Glutamatergic neuron (in vitro differentiated cells): ENCODE results near the gene AFAP1. TPM values are rescaled to one million over a fixed set of nuclear protein-coding genes. Genes with fewer than 3 reads are reported as not detected.
"Not testable (repeated sequence)": the region's sequence is repeated elsewhere in the genome, so short reads cannot be mapped to it uniquely, and the experiment has no call there.

ENCODE experiments used
- DNase-seq: peaks from one replicate; pipeline ENCODE4 v3.0.0; 2022
- H3K27ac Mint-ChIP-seq: one replicate; pipeline ENCODE4 v1.8.0; 2020; ENCODE audit warnings: mild to moderate bottlenecking, mixed read lengths, inconsistent platforms; ENCODE audit not compliant: unreplicated experiment
- H3K27me3 Mint-ChIP-seq: one replicate; pipeline ENCODE4 v1.8.0; 2020; ENCODE audit warnings: mild to moderate bottlenecking, moderate library complexity, mixed read lengths, inconsistent platforms; ENCODE audit not compliant: unreplicated experiment
- H3K36me3 Mint-ChIP-seq: one replicate; pipeline ENCODE4 v1.8.0; 2020; ENCODE audit warnings: mild to moderate bottlenecking, mixed read lengths, inconsistent platforms; ENCODE audit not compliant: unreplicated experiment
- H3K4me1 Mint-ChIP-seq: one replicate; pipeline ENCODE4 v1.8.0; 2020; ENCODE audit warnings: mild to moderate bottlenecking, low read depth, mixed read lengths, inconsistent platforms; ENCODE audit not compliant: unreplicated experiment
- H3K4me3 Mint-ChIP-seq: one replicate; pipeline ENCODE4 v1.8.0; 2020; ENCODE audit warnings: mild to moderate bottlenecking, mixed read lengths, inconsistent platforms; ENCODE audit not compliant: unreplicated experiment
- H3K9me3 Mint-ChIP-seq: one replicate; pipeline ENCODE4 v1.8.0; 2020; ENCODE audit warnings: mild to moderate bottlenecking, moderate library complexity, mixed read lengths, inconsistent platforms; ENCODE audit not compliant: unreplicated experiment
- total RNA-seq: library from RNA; stranded (reverse); fragmentation: NEBNext Ultra II Directional; extraction: Animal tissue kit (Norgen Biotek cat#: 25700); gene quantifications from one replicate; pipeline ENCODE4 v1.2.1, GENCODE V29; 2021; ENCODE audit not compliant: unreplicated experiment
- TF ChIP-seq, protein P1 (sequence below): fragments of 200-600 bp; sonication (generic); IDR thresholded peaks from one replicate; pipeline ENCODE4 v1.5.0; 2021; ENCODE audit not compliant: partially characterized antibody, unreplicated experiment

The AFAP1 gene
- total RNA-seq, 1 donor from 2014 or later, result 528 TPM

DNA sequence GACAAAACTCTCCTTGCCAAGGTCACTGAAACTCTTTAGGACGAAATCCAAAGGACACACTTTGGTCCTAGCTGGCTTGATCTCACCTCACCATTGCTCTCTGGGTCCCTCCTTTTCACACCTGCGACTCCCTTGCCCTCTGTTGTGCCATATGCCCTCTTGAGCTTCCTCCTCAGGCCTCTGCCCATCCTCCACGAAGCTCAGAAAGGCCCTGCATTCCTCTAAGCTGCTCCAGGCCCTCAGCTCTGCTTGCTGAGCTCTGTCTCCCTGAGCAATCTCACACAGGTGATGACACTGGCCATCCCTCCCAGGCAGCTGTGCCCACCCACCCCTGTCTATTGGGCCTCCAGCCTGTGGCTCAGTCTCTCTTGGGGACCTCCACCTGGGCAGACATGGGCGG lies 10.1 kb upstream of the AFAP1 start:
- H3K27me3 Mint-ChIP-seq, result peaks cover 17% of the 10 kb centered on the region
- peaks cover 19% of the 10 kb centered on the region for H3K36me3 Mint-ChIP-seq
- no peak overlapping the region for H3K27ac Mint-ChIP-seq
- peaks cover 12% of the 10 kb centered on the region for H3K9me3 Mint-ChIP-seq
- no peak for DNase-seq
- H3K4me1 Mint-ChIP-seq, result peaks cover 8% of the 10 kb centered on the region
- TF ChIP-seq, protein P1, sequence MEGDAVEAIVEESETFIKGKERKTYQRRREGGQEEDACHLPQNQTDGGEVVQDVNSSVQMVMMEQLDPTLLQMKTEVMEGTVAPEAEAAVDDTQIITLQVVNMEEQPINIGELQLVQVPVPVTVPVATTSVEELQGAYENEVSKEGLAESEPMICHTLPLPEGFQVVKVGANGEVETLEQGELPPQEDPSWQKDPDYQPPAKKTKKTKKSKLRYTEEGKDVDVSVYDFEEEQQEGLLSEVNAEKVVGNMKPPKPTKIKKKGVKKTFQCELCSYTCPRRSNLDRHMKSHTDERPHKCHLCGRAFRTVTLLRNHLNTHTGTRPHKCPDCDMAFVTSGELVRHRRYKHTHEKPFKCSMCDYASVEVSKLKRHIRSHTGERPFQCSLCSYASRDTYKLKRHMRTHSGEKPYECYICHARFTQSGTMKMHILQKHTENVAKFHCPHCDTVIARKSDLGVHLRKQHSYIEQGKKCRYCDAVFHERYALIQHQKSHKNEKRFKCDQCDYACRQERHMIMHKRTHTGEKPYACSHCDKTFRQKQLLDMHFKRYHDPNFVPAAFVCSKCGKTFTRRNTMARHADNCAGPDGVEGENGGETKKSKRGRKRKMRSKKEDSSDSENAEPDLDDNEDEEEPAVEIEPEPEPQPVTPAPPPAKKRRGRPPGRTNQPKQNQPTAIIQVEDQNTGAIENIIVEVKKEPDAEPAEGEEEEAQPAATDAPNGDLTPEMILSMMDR, result no peak
- H3K4me3 Mint-ChIP-seq, result no peak overlapping the region

- peaks cover 10% of the 10 kb centered on the region for H3K9me3 Mint-ChIP-seq
These were observed 8.3 kb upstream of the AFAP1 start for GRCh38 chr4:7947927-7948326.

GRCh38 chr4:7945709-7946380 lies 6.2 kb upstream of the AFAP1 start:
- Mint-ChIP-seq H3K27ac (no peak overlapping the region), H3K4me3 (peak overlapping the region; percentile 25), H3K27me3 (peaks cover 14% of the 10 kb centered on the region), H3K36me3 (no peaks in the 10 kb centered on the region), H3K4me1 (peaks cover 20% of the 10 kb centered on the region), H3K9me3 (peaks cover 9% of the 10 kb centered on the region)
- DNase-seq, result no peak
- TF ChIP-seq, protein P1, result no peak

More at GRCh38 chr4:7947927-7948326, 8.3 kb upstream of the AFAP1 start:
- TF ChIP-seq, protein P1, result no peak
- Mint-ChIP-seq H3K27ac (no peak overlapping the region), H3K4me3 (no peak overlapping the region), H3K27me3 (peaks cover 16% of the 10 kb centered on the region), H3K36me3 (peaks cover 19% of the 10 kb centered on the region), H3K4me1 (peaks cover 8% of the 10 kb centered on the region)
- no peak for DNase-seq

DNA sequence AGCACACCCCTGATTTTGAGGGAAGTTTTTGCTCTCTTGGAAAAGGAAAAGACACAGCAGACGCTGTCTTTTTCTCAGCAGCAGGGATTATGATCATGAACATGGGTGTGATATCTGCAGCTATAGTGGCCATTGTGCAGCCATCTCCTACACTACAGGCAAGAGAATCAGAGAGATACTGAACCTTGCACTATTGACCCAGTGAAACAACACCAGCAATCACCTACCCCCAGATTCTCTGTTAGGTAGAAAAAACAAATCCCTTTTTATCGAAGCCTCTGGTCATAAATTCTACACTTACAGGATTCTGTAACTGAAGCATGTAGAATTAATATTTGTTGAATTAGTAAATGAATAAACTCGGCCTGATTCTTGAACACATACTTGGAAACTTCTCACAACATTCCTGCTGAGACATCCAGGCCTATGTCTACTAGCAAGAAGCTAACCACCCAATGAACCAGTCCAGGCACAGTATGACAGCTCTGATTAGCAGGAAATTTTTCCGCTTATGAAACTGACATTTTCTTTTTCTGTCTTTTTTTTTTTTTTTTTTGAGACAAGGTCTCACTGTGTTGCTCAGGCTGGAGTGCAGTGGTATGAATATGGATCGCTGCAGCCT lies 5.0 kb upstream of the AFAP1 start:
- no peak for DNase-seq
- Mint-ChIP-seq H3K4me1 (peaks cover 22% of the 10 kb centered on the region), H3K27ac (no peak overlapping the region), H3K4me3 (no peak overlapping the region), H3K27me3 (peaks cover 19% of the 10 kb centered on the region), H3K9me3 (peaks cover 17% of the 10 kb centered on the region), H3K36me3 (no peaks in the 10 kb centered on the region)
- TF ChIP-seq, protein P1, result no peak

DNA sequence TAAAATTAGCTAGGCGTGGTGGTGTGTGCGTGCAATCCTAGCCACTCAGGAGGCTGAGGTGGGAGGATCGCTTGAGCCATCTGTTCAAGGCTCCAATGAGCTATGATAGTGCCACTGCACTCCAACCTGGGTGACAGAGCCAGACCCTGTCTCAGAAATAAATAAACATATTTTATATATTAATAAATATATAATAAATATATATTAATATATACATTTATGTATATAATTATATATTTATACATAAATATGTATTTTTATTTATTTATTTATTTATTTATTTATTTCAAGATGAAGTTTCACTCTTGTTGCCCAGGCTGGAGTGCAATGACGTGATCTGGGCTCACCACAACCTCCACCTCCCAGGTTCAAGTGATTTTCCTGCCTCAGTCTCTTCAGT lies 4.0 kb upstream of the AFAP1 start:
- peaks cover 16% of the 10 kb centered on the region for H3K9me3 Mint-ChIP-seq
- peaks cover 16% of the 10 kb centered on the region for H3K27me3 Mint-ChIP-seq
- H3K4me3 Mint-ChIP-seq, H3K36me3 Mint-ChIP-seq, DNase-seq, H3K27ac Mint-ChIP-seq: not testable (repeated sequence)
- H3K4me1 Mint-ChIP-seq, result peaks cover 18% of the 10 kb centered on the region
